RWPE2 (cell line): Measurements from ENCODE around the gene NAXD.

Experiments
- ATAC-seq: fragments of 200-7000 bp; cut with Tn5 transposase; 3 replicates; pipeline ENCODE4 v1.9.1; 2021; ENCODE audit warnings: low read depth
- DNase-seq: peaks from one replicate; pipeline ENCODE4 v3.0.0-alpha.2; 2020; ENCODE audit warnings: low spot score
- H3K27ac ChIP-seq: fragments of 450-650 bp; 2 replicates; pipeline ENCODE4 v1.5.1; 2017; ENCODE audit warnings: mild to moderate bottlenecking; ENCODE audit not compliant: poor library complexity, severe bottlenecking
- H3K27me3 ChIP-seq: fragments of 250-450 bp; sonication (Bioruptor Pico); 2 replicates; pipeline ENCODE4 v1.5.1; 2021; ENCODE audit warnings: mild to moderate bottlenecking, moderate library complexity; ENCODE audit not compliant: insufficient read depth, poor library complexity, severe bottlenecking
- H3K36me3 ChIP-seq: fragments of 250-450 bp; sonication (Bioruptor Pico); 2 replicates; pipeline ENCODE4 v1.5.1; 2020; ENCODE audit warnings: low read depth, mild to moderate bottlenecking, moderate library complexity
- H3K4me1 ChIP-seq: fragments of 250-450 bp; sonication (Bioruptor Pico); 2 replicates; pipeline ENCODE4 v1.5.1; 2021; ENCODE audit warnings: mild to moderate bottlenecking, moderate library complexity; ENCODE audit not compliant: insufficient read depth, poor library complexity, severe bottlenecking
- H3K4me3 ChIP-seq: fragments of 250-450 bp; sonication (Bioruptor Pico); 2 replicates; pipeline ENCODE4 v1.5.1; 2021; ENCODE audit warnings: mild to moderate bottlenecking, moderate library complexity; ENCODE audit not compliant: severe bottlenecking
- H3K9me3 ChIP-seq: fragments of 250-450 bp; sonication (Bioruptor Pico); 2 replicates; pipeline ENCODE4 v1.5.1; 2021; ENCODE audit warnings: mild to moderate bottlenecking, moderate library complexity; ENCODE audit not compliant: severe bottlenecking
- TF ChIP-seq, protein P1 (sequence below): fragments of 450-650 bp; IDR thresholded peaks from one replicate; pipeline ENCODE4 v1.5.1; 2017; ENCODE audit warnings: mild to moderate bottlenecking, moderate library complexity; ENCODE audit not compliant: poor library complexity, severe bottlenecking

Gene NAXD

GRCh38 chr13:110637275-110637674 is 21.9 kb downstream of the NAXD start:
- H3K27ac ChIP-seq: no peak overlapping the region
- no peaks in the 10 kb centered on the region for H3K4me1 ChIP-seq
- H3K36me3 ChIP-seq: peaks cover 85% of the 10 kb centered on the region
- TF ChIP-seq, protein P1, sequence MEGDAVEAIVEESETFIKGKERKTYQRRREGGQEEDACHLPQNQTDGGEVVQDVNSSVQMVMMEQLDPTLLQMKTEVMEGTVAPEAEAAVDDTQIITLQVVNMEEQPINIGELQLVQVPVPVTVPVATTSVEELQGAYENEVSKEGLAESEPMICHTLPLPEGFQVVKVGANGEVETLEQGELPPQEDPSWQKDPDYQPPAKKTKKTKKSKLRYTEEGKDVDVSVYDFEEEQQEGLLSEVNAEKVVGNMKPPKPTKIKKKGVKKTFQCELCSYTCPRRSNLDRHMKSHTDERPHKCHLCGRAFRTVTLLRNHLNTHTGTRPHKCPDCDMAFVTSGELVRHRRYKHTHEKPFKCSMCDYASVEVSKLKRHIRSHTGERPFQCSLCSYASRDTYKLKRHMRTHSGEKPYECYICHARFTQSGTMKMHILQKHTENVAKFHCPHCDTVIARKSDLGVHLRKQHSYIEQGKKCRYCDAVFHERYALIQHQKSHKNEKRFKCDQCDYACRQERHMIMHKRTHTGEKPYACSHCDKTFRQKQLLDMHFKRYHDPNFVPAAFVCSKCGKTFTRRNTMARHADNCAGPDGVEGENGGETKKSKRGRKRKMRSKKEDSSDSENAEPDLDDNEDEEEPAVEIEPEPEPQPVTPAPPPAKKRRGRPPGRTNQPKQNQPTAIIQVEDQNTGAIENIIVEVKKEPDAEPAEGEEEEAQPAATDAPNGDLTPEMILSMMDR: no peak
- no peak for ATAC-seq
- H3K4me3 ChIP-seq: no peak overlapping the region
- no peaks in the 10 kb centered on the region for H3K27me3 ChIP-seq
- no peak for DNase-seq
- H3K9me3 ChIP-seq: no peaks in the 10 kb centered on the region

DNA sequence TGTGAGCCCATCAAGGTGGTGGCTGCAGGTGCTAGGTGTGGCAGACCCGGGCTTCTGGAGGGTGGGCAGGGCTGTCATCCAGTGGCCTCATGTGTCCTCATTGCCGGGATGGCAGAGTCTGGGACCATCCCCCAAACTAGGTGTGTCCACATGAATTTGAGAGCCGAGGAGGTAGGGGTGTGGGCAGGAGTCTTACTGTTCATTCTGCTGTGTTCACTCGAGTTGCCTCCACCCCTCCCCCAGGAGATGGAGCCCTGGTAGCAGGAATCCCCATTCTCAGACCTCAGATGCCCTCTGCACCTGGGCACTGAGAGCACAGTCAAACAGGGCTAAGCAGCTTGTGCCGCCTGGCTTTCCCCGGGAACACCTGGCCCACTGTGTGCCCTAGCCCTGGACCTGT is 22.4 kb downstream of the NAXD start:
- no peak overlapping the region for H3K4me3 ChIP-seq
- TF ChIP-seq, protein P1: no peak
- peaks cover 87% of the 10 kb centered on the region for H3K36me3 ChIP-seq
- H3K27ac ChIP-seq: no peak overlapping the region
- DNase-seq (no peak), ATAC-seq (peak; percentile 10; the same call in 1 of the 3 replicates)
- H3K27me3 ChIP-seq: no peaks in the 10 kb centered on the region
- H3K9me3 ChIP-seq: no peaks in the 10 kb centered on the region
- H3K4me1 ChIP-seq: no peaks in the 10 kb centered on the region

DNA sequence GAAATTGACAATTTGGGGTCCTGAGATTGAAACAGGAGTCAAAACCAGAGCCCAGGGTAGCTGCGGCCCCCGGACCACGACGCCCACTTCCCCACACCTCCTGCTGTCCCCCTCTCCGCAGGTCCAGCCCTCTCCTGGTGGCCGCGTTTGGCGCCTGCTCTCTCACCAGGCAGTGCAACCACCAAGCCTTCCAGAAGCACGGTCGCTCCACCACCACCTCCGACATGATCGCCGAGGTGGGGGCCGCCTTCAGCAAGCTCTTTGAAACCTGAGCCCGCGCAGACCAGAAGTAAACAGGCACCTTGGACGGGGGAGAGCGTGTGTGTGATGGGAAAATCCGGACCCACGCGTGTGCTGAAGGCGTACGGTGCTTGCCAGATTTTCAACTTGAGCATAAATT is 22.9 kb downstream of the NAXD start:
- no peaks in the 10 kb centered on the region for H3K27me3 ChIP-seq
- H3K36me3 ChIP-seq: peaks cover 91% of the 10 kb centered on the region
- TF ChIP-seq, protein P1: no peak
- no peak overlapping the region for H3K27ac ChIP-seq
- DNase-seq: no peak
- H3K4me3 ChIP-seq: no peak overlapping the region
- ATAC-seq: no peak
- H3K4me1 ChIP-seq: no peaks in the 10 kb centered on the region
- no peaks in the 10 kb centered on the region for H3K9me3 ChIP-seq

DNA sequence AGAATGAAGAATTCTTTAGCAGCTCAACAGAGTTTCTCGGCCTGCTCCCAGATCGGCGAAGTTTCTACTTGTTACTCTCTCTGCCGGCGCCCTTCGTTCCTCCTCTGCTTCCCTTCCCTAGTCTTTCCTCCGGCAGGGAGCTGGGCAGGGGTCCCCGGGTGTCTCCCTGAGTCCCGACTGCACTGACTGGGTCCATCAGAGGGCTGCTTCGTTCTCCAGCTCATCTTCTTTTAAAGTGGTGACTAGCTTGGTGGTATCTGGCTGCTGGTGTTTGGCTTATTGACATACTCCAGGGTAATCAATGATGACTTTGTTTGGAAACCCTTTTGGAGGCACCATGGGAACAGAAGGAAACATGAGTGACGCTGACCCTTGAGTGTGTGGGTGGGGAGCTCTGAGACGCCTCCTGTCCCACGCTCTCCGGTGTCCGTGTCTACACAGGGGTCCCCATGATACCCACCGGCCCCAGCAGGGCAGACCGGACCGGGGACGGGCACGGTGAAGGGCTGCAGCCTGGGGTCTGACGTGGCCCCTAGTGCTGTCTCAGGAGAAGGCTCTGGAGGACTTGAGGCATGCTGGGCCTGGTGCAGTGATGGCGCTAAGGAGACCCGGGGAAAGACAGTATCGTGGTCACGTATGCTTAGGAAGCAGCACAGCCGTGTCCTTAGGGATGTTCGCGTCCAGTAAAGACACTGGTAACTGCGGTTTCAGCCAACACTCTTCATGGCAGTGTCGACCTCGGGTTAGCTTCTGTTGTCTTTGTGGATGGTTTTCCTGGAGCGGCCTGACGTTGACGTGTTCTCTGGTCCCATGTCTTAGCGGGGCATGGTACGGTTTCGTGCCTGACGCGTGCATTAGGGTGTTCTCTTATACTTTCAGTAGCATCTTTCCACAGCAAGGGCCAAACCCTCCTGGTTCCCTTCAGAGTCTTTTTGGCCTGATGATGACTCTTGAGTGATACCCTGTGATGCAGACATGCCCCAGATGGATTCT is 23.8 kb downstream of the NAXD start:
- TF ChIP-seq, protein P1: no peak
- Histone ChIP-seq H3K4me3 (no peak overlapping the region), H3K27me3 (no peaks in the 10 kb centered on the region), H3K27ac (no peak overlapping the region), H3K4me1 (no peaks in the 10 kb centered on the region), H3K9me3 (no peaks in the 10 kb centered on the region), H3K36me3 (peaks cover 93% of the 10 kb centered on the region)
- no peak for DNase-seq
- no peak for ATAC-seq

DNA sequence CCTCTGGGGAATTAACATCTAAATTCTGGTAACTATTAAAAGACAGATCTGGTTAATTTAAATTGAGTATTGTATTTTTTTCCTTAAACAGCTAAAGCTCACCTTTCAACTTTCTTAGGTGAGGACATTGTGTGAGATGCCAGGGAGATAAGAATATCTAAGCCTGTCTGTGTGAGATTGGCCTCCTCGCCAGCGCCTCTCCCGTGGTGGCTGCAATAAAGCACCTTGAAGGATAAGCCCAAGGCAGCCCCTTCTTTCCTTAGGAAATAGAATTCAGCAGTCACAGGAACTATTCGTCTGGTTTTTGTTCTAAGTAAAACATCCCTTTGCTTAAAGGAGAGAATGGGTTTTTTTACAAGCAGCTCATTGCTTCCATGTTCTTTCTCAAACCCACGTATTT is 24.6 kb downstream of the NAXD start:
- H3K4me3 ChIP-seq: no peak overlapping the region
- TF ChIP-seq, protein P1: no peak
- no peak for ATAC-seq
- DNase-seq: no peak
- no peak overlapping the region for H3K27ac ChIP-seq
- peaks cover 90% of the 10 kb centered on the region for H3K36me3 ChIP-seq
- H3K4me1 ChIP-seq: no peaks in the 10 kb centered on the region
- no peaks in the 10 kb centered on the region for H3K9me3 ChIP-seq
- H3K27me3 ChIP-seq: no peaks in the 10 kb centered on the region
